ACHN (cell line): Measurements from ENCODE around the gene ZMIZ1.

Source experiments
- DNase-seq: peaks from one replicate; pipeline ENCODE4 v3.0.0-alpha.2; 2015
- in situ Hi-C: cut with HindIII; loops from 2 replicates; pipeline ENCODE4 v1.10.0; 2017; ENCODE audit warnings: low sequenced_read_pairs, low pct_ligation_motif_present, low pct_unique_long_range_greater_than_20kb

ZMIZ1 gene

DNA sequence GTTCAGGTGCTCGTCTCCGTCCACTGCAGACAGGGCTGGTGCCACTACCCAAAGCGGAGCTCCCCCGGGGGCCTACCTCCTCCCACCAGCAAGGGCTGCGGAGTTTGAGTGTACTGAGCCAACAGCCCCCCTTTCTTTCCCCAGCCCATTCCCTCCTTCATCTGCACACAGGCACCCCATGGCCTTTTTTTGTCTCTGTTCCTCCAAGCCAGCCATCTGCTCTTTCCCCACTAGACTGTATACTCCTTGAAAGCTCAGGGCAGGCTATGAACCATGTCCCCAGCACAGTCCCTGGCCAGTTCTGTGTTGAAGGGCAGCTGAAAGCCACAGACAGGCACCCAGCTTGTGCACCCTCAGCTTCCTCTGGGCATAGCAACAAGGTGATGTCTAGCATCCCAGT, 99.4 kb downstream of the ZMIZ1 start:
- no peak for DNase-seq
- in situ Hi-C loops: no loop called here

DNA sequence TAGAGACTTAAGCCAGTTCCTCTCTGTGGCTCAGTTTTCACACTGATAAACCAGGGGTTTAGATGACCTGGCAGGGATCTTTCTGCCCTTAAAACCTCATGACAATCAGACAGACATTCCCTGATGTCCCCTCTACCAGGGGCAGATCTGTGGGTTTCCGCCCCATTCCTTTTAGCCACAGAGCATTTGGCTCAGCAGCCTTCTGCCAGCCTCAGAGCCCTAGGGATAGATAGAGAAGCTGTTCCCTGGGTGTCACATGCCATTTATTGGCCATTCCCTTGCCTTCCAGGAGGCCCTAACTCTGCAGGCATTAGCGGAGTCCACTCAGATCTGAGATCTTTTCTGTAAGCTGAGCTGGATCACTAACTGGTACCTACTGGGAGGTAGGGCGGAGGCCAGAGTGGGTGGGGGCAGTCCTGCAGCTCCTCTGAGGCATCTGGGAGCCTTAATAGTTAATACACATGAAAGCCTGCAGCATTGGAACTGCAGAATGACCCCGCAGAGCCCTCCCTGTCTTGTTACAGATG, 101.5 kb downstream of the ZMIZ1 start:
- DNase-seq: no peak
- in situ Hi-C loops: no loop called here

DNA sequence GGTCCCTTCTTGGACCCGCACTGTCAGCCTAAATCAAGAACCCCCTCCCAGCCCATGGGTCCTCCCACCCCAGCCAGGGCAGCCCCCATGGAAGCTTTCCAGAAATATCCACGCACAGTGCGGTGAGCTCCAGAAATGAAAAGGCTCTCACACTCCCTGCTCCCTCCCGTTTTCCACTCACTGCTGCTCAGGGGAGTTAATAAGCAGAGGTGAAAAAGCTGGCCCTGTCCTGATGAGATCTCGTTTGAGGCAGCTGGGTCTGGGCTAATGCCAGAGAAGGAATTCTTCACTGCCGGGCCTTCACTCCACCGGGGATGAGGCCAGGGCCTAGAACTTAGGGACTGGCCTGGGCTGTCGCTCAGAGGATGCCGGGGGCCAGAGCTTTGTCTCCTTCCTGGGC, 102.2 kb downstream of the ZMIZ1 start:
- in situ Hi-C loops: no loop called here
- no peak for DNase-seq

DNA sequence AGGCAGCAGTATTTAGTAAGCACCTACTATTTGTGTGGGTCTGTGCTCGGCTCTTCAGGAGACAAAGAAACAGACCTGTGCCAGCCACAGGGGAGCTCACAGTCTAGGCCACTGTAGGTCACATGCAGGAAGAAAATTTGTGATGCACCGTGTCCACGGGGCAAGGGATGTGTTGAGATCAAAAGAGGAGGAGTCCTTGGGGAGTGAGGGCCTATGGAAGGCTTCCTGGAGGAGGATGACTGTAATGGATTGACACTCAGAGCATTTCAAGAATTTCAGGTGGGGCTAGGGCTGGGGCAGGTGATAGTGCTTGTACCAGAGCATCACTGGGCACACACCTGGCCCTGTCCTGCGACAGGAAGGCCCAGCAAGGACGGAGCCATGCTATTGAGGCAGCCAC, 102.7 kb downstream of the ZMIZ1 start:
- DNase-seq: no peak
- in situ Hi-C loops: no loop called here

DNA sequence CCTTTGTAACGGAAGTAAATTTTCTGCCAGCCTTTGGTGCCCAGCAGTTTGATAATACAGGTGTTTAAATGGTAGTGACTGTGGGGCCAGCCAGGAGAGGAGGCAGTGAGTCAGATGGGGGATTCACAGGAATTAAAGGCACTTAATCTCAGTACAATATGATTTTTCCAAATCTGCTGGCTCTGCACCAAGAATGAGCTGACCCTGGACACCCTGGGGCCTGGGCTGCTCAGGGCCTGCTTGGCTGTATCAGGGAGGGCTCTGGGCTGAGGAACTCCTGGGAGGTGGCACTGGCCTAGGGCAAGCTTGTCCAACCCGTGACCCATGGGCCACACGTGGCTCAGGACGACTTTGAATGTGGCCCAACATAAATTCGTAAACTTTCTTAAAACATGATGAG, 104.1 kb downstream of the ZMIZ1 start:
- in situ Hi-C loops: no loop called here
- no peak for DNase-seq

DNA sequence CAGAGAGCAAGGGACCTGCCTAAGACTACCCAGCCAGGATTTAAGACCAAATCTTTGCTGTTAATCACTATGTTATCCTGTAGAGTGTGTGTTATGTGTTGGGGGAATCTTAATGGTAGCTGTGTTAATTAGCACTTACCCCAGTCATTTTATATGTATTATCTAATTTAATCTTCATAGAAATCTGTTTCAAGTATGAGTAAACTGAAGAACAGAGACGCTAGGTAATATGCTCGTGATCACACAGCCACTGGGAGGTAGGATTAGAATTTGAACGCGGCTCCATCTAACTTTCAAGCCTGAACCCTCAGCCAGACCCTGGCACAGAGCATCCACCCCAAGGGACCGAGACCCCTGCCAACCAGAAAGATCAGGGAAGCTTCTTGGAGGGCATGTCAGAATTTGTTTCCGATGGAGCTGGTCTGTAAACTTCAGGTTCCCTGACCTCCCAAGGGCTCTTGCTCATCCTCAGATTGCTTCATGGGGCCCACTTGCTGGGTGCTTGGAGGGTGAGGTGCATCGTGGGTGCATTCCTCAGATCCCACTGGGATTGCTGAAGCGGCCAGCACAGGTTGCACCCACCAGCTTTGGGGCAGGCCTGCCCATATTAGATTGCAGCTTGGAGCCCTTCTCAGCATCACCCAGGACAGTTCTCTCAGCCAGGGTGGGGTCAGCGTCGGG, 105.0 kb downstream of the ZMIZ1 start:
- in situ Hi-C loops: no loop called here
- DNase-seq: no peak

DNA sequence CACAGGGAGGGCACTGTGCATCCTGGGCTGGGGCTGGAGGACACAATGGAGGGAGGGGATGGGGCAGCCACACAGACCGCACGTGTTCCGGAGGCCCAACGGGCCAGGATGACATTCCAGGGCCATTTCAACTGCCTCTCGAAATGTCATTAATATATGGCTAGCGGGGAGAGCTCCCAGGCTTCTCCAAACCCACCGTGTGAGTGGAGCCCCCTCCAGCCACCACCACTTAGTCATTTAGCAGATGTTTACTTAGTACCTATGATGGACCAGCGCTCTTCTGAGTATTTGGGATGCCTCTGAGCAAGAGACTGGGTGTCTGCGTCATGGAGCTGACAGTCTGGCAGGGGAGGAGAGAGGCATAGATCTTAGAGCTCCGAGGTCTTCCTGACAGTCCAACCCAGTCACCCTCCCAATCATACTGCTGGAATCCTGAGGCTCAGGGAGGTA, 107.3 kb downstream of the ZMIZ1 start:
- in situ Hi-C loops: no loop called here
- DNase-seq: no peak

DNA sequence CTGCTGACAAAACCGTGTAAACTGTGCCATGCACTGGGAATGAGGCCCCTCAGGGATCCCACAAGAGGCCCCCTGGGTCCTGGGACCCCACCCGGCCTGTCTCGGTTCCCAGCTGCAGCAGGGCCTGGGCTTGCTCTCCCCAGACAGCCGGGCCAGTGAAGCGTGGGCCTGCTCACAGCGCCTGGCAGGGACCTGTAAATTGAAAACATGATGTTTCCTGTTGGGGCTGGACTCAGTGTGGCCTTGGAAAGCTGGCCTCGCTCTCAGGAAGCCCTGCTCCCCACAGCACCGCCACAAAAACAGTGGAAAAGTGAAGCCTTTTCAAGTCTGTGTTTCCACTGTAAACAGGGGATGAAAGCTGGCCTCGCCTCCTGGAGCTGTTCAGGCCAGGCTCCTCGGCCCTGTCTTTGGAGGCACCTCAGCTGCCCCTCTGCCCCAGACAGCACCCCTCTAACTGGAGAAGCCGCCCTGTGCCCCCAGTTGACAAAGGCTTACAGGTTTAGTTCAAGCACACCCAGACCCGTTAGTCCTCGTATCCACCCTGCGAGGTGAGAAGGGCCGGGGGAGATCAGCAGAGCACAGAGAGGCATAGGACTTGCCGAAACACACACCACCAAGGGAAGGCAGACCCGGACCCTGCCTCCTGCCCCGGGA, 108.3 kb downstream of the ZMIZ1 start:
- DNase-seq: no peak
- in situ Hi-C loops: no loop called here

DNA sequence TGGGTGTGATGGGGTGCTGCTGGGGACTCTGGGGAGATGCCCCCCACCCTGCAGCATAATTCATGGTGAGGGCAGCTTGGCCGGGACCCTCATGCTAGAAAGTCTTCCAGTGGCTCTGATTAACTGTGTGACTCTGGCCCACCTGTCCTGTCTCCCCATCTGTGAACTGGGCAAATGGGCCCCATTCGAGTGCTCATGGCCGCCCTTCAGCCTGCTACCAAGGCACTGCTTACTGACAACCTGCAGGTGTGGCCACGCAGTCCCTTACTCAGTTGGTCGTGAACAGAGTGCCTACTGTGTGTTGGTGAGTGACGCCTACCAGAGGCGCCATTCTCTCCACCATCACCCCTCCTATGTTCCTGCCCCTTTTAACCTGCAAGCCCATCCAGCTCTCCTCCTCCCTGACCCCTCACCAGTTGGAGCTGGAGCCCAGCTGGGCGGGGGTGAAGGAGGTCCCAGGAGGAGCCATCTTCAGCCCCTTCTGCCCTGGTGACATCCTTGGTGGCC, 109.4 kb downstream of the ZMIZ1 start:
- no peak for DNase-seq
- in situ Hi-C loops: no loop called here

DNA sequence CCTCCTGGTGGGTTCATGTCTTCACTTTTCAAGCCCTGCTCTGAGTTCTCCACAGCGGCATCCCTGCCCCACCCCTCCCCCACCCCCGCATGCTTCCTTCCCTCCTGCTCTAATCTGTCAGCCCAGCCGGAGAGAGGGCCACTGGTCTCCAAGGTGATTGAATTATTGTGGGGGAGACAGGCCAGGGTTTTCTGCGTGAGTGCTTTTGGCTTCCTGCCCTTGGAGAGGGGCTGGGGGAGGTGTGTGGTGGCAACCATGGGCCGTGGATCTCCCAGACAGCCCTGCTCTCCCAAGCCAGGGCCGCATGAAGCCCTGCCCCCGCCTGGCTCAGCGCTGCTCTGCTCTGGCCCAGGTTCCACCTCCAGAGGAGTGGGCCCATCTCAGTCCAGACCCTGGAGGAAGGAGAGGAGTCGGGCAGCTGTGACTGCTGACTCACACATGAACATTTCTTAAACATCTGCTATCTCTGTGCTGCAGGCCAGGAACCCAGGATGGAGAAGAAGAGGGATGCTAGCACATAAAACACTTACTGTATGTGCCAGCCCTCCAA, 109.9 kb downstream of the ZMIZ1 start:
- in situ Hi-C loops: no loop called here

DNA sequence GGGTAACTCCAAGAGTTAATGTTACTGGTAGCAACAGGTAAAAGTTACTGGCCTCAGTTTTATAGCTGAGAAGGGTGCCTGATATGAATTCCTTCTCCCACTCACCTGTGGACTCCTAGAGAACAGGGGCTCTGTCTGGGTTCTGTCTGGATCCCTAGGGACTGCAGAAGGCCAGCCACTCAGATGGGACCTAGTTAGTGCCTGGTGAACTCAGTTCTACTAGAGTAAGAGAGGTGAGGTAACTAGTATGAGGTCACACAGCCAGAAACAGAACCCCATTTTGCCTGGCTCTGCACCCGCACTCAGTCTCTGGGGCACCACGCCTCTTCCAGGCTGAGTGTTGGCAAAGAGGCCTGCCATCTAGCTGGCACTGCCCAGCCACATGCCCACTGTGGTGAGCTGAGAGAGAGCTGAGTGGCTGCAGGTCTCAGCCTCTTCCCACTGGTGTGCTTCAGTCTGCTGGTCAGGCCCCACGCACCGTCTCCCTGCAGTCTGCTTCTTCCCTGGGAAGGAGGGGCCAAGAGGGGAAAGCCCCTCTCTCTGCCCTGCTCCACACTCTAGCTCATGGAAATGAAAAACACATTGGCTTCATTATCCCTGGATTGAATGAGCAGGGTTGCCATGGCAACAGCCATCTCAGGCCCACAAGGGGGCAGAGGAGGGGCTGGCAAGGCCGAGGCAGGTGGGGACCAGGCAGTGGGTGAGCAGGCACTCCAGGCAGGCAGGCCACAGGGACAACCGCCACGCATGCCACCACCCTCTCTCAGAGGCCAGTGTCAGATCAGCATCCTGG, 110.6 kb downstream of the ZMIZ1 start:
- in situ Hi-C loops: no loop called here
- DNase-seq: no peak

More for the DNA sequence above, 109.9 kb downstream of the ZMIZ1 start:
- peak; percentile 71 for DNase-seq

DNA sequence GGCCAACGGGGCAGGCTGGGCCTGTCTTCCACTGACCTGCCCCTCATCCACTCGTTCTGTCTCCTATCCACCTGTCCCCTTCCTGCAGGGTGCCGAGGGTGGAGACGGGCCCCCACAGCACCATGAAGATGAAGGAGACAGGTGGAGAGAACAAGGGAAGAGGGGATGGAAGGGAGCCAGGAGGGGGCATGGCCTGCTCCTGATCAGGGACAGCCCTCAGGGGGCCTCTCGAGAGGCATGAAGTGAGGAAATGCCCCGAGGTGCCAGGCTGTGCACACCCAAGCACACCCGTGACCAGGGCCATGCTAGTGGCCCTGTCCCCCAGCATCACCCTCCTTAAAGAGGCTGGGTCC, 111.2 kb downstream of the ZMIZ1 start:
- in situ Hi-C loops: no loop called here
- no peak for DNase-seq

DNA sequence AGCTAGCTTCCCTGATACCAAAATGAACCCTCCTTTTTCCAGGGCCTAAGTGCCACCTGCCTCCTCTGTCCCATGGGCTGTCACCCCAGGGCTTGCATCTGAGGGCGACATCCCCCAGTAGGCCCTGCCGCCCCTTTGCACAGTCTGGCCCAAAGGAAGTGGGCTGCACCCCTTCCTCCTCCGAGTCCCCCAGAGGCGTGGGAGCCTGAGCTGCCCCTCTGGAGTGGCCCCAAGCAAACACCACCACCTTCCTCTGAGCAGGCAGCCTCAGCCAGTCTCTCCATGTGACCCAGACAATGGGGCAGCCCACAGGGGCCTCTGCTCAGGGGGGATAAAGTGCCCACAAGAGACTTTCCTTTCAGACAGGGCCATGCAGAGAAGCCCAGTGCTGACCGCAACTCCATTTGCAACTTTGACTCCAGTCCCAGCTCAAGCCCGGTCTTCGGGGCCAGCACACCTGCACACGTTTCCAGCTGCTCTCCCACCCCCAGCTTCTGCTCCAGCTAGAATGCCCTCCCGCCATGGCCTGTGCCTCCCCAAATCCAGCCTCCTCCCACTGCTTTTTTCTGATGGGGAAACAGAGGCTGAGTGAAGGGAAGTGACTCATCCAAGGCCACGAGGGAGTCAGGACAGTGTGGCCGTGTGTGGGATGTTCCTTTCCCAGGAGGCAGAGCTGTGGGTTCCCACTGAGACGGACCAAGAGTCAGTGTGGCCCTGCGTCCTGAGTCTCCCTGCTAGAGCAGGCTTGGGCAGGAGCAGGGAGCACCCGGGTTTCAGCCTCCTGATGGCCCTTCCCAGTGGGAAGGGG, 111.9 kb downstream of the ZMIZ1 start:
- DNase-seq: no peak
- in situ Hi-C loops: no loop called here

DNA sequence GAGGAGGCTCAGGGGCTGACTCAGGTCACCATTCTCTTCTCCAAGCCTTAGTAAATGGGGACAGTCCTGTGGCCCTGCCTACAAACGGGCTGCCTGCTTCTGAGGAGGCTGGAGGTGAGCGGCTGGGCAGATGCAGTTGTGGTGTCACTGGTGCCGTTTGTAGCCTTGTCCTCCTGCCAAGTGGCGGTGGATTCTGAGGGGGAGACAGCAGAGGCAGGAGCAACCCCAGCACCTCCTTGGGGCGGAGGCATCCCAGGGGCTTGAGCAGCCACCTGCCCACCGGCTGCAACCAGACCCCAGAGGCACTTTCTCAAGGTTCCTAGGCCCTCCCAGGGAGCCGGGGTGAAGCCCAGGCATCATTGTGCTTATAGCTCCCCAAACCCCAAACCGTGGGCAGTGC, 112.5 kb downstream of the ZMIZ1 start:
- DNase-seq: no peak
- in situ Hi-C loops: no loop called here

DNA sequence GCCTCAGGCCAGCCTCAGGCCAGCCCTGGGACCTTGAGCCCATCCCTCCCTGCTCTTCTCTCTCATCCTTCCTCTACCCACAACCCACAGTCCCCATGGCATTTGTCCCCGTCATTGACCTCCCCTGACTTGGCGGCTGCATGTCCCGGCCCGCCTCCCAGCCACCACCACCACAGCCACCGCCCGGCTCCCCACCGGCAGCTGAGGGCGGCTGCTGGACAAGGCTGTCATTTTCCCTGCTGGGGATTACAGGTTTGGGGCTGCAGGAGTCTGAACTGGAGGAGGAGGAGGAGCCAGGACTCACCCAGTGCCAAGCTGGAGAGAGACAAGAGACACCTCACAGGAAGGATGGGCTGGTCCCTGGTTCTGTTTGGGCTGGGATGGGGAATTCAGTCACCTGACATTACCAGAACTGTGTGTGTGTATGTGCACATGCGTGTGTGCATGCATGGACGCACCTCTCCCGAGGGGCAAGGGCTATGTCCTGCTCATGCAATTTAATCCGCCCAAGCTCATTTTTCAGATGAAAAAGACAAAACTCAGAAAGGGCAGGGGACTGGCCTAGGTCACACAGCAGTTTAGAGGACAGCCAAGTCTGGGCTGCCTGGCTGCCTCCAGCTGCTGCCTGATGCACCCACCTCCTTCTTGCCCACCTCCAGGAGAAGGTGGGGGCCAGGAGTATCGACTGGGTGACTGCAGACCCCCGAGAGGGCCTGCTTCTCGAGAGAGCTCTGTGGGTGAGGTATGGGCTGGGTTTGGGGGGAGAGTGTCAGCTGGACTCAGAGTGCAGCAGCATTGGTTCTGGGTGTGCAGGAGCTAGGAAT, 113.1 kb downstream of the ZMIZ1 start:
- in situ Hi-C loops: no loop called here

DNA sequence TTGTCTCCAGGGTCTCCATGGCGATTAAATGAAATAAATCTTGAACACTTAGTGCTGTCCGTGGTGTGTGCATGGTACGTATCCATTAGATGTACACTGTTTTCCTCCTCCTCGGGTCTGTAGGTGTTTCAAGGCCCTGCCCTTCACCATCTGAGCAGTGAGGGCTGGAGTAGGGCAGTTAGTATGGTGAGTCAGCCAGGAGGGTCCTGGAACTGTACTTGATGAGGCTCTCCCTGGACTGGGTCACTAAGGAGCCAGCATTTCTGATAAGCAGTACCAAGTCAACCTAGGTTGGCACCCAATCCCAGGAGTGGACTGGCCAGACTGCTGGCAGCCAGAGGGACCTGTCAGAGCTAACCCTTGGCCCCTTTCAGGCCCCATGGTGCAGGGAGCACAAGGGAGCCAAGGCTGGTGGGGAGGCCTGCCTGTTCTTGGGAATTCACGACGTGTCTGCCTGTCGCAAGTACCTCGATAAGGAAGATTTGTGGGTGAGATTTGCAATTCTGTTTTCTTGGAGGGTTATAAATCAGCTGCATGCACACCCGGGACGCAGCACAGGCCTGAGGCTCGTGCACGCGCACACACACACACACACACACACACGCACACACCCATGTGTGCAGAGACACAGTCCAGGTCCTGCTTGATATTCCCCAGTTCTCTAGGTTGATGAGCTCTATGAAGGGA, 114.2 kb downstream of the ZMIZ1 start:
- no peak for DNase-seq
- in situ Hi-C loops: no loop called here

More for the DNA sequence above, 113.1 kb downstream of the ZMIZ1 start:
- no peak for DNase-seq

DNA sequence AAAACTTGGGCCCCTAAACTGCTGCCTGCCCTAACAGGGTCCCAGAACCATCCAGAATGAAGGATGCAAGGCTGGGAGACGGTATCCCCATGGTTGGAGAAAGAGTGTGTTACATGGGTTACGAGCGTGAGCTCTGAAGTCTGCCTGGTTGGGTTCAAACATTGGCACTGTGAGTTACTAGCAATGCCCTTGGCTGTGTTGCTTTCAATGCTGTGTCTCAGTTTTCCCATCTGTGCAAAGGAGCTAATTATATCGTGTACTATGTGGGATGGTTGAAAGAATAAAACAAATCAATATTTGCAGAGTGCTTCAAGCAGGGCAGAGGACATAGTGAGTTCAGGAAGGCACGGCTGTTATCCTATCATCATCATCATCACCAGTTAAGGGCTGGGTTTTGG, 114.7 kb downstream of the ZMIZ1 start:
- DNase-seq: no peak
- in situ Hi-C loops: no loop called here
